Measurements from ENCODE around the gene TDRD7.

DNA sequence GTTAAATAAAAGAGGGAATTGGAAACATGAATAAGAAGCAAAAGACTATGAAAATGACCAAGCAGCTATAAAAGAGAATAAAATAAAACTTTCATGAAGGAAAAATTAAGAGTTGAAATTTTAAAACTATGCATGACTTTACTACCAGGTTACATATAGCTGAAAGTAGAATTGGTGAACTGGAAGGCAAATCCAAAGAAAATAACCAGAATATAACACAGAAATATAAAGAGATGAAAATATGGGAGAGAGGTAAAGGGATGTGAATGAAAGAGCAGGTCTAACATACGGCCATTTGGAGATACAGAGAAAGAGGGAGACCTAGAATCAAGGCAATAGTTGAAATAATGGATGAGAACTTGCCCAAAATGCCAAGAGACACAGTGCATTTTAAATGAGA is 42.9 kb upstream of the TDRD7 start:
- TF ChIP-seq GATA1 (IDR thresholded peaks at IDR 0.05; ENCODE audit: low read depth, low read length) = no peak
- TF ChIP-seq POLR2A (IDR thresholded peaks at IDR 0.05; ENCODE audit: low read length) = no peak

Data from erythroblast (primary cell).